ENCODE measurements around the gene BICD2. TPM values are rescaled to one million over a fixed set of nuclear protein-coding genes. Genes with fewer than 3 reads are reported as not detected.

The BICD2 gene
- total RNA-seq, 2 donors from 2014 or later, result 32.2 to 40.4 TPM

GRCh38 chr9:92661743-92662142 lies 102.9 kb downstream of the BICD2 start:
- H3K4me3 ChIP-seq, result no peak overlapping the region
- H3K27ac ChIP-seq, result no peak overlapping the region
- TF ChIP-seq CTCF (IDR thresholded peaks at IDR 0.05), result no peak
- no peaks in the 10 kb centered on the region for H3K27me3 ChIP-seq
- H3K9me3 ChIP-seq, result no peaks in the 10 kb centered on the region
- peaks cover 0 to 26% of the 10 kb centered on the region in 2 donors for H3K4me1 ChIP-seq
- DNase-seq (ENCODE audit: low spot score), result no peak
- peaks cover 7% of the 10 kb centered on the region for H3K36me3 ChIP-seq

Other genes starting within 250 kb of the BICD2 start
- gene ECM2, start 228.8 kb downstream of the BICD2 start, total RNA-seq, result 10 to 100 TPM in 1 of 2 donors, 1 to 10 TPM in 1; 7.3 to 18.5 TPM
- 10 to 100 TPM in 1 of 2 donors, 1 to 10 TPM in 1; 8.9 to 13.1 TPM for gene IPPK, start 94.7 kb downstream of the BICD2 start, total RNA-seq
- 1 to 10 TPM; 6.6 to 7.0 TPM for gene ZNF484, start 113.2 kb upstream of the BICD2 start, total RNA-seq
- gene FGD3, start 182.7 kb upstream of the BICD2 start, total RNA-seq, result 1 to 10 TPM; 2.2 to 3.3 TPM

All from right atrium auricular region (tissue), 2 donors.